CD4-positive, alpha-beta T cell (primary cell): Measurements from ENCODE around the gene CRYBA2. TPM values are rescaled to one million over a fixed set of nuclear protein-coding genes. Genes with fewer than 3 reads are reported as not detected.

Experiments used
- ATAC-seq: fragments of 200-7000 bp; cut with Tn5 transposase; one replicate; pipeline ENCODE4 v1.10.0; 2022; ENCODE audit warnings: mild to moderate bottlenecking; ENCODE audit not compliant: poor library complexity
- CTCF ChIA-PET: fragments of 350-600 bp; sonication (Branson Sonifier 250); formaldehyde crosslinking; loops from one replicate; lab custom pipeline; 2021; ENCODE audit warnings: antibody characterized with exemption, inconsistent platforms; lab: Charles Lee
- POLR2A ChIA-PET: fragments of 350-600 bp; sonication (Branson Sonifier 250); formaldehyde crosslinking; loops from one replicate; lab custom pipeline; 2021; ENCODE audit warnings: antibody characterized with exemption, inconsistent platforms; lab: Charles Lee
- DNase-seq, 14 experiments: peaks; one replicate each; pipeline ENCODE4 v3.0.0-alpha.2; 2013 to 2020; ENCODE audit warnings: mixed read lengths in 2 of 14
- H3K27ac ChIP-seq, 2 donors: one replicate each; pipeline versions ENCODE4 v1.5.1 to v1.7.0; 2013; ENCODE audit warnings: low read length in 2 of 2, low read depth in 1 of 2, mild to moderate bottlenecking in 1 of 2
- H3K27me3 ChIP-seq, 2 experiments: 1 replicate in 1 of 2; 2 replicates in 1 of 2; pipeline versions ENCODE4 v1.6.1 to v1.7.0; 2013; ENCODE audit warnings: low read length in 2 of 2, control low read depth in 1 of 2, mild to moderate bottlenecking in 1 of 2, moderate library complexity in 1 of 2; ENCODE audit not compliant: insufficient read depth in 2 of 2, control insufficient read depth in 1 of 2
- H3K36me3 ChIP-seq: one replicate; pipeline ENCODE4 v1.6.1; 2013; ENCODE audit warnings: low read length, control low read depth; ENCODE audit not compliant: insufficient read depth
- H3K4me1 ChIP-seq: one replicate; pipeline ENCODE4 v1.6.1; 2013; ENCODE audit warnings: low read length, control low read depth; ENCODE audit not compliant: insufficient read depth
- H3K4me3 ChIP-seq: one replicate; pipeline ENCODE4 v1.5.1; 2013; ENCODE audit warnings: mild to moderate bottlenecking, low read length, moderate library complexity
- H3K9me3 ChIP-seq, 2 experiments: 1 replicate in 1 of 2; 2 replicates in 1 of 2; pipeline versions ENCODE4 v1.6.1 to v1.7.0; 2013; ENCODE audit warnings: low read length in 2 of 2, mild to moderate bottlenecking in 2 of 2, control low read depth in 1 of 2, moderate library complexity in 1 of 2; ENCODE audit not compliant: control insufficient read depth in 1 of 2, insufficient read depth in 1 of 2
- H3K27ac Mint-ChIP-seq: one replicate; pipeline ENCODE4 v1.8.0; 2020; ENCODE audit warnings: mixed read lengths
- H3K27me3 Mint-ChIP-seq: one replicate; pipeline ENCODE4 v1.8.0; 2021; ENCODE audit warnings: mixed read lengths
- H3K36me3 Mint-ChIP-seq: one replicate; pipeline ENCODE4 v1.8.0; 2021; ENCODE audit warnings: low read depth, mixed read lengths
- H3K4me1 Mint-ChIP-seq: one replicate; pipeline ENCODE4 v1.8.0; 2021; ENCODE audit warnings: low read depth, mixed read lengths
- H3K4me3 Mint-ChIP-seq: one replicate; pipeline ENCODE4 v1.8.0; 2020; ENCODE audit warnings: mild to moderate bottlenecking, mixed read lengths
- H3K9me3 Mint-ChIP-seq: one replicate; pipeline ENCODE4 v1.8.0; 2020; ENCODE audit warnings: mixed read lengths
- CTCF ChIP-seq: fragments of 200-600 bp; IDR thresholded peaks from one replicate; pipeline ENCODE4 v1.8.0; 2022; ENCODE audit warnings: antibody characterized with exemption, mild to moderate bottlenecking
- intact Hi-C, 2 experiments: fragments of 100-400 bp; cut with DNase I in 1 of 2; cut with micrococcal nuclease in 1 of 2; formaldehyde crosslinking; loops; one replicate each; pipeline versions ENCODE4 v1.15.1 to v1.9.0; 2023 to 2025; cut with DNase I, micrococcal nuclease
- total RNA-seq, 174 experiments: library from RNA in 2 of 174; stranded (reverse) in 2 of 174; gene quantifications; one replicate each; pipeline ENCODE4 v1.2.3 and lab custom pipeline; 2021 to 2026

Gene CRYBA2
- total RNA-seq, 2 experiments from 2014 or later: not detected

GRCh38 chr2:219000569-219000960 is 7.3 kb upstream of the CRYBA2 start:
- H3K27ac Mint-ChIP-seq: no peak overlapping the region
- Histone ChIP-seq H3K4me3 (no peak overlapping the region), H3K27ac (no peak overlapping the region), H3K27me3 (peaks cover 78 to 82% of the 10 kb centered on the region in 2 experiments), H3K4me1 (peaks cover 38% of the 10 kb centered on the region), H3K9me3 (peaks cover 0 to 34% of the 10 kb centered on the region in 2 experiments), H3K36me3 (no peaks in the 10 kb centered on the region)
- H3K9me3 Mint-ChIP-seq: no peaks in the 10 kb centered on the region
- ATAC-seq (no peak), DNase-seq (no peak)
- peaks cover 21% of the 10 kb centered on the region for H3K4me1 Mint-ChIP-seq
- CTCF ChIA-PET: no interaction called here
- H3K4me3 Mint-ChIP-seq: no peak overlapping the region
- POLR2A ChIA-PET: no interaction called here
- no peaks in the 10 kb centered on the region for H3K36me3 Mint-ChIP-seq
- peaks cover 84% of the 10 kb centered on the region for H3K27me3 Mint-ChIP-seq
- intact Hi-C loops: no loop called here
- no peak for TF ChIP-seq CTCF

- CTCF ChIA-PET: no interaction called here
- no peak overlapping the region for H3K4me3 Mint-ChIP-seq
Measured at GRCh38 chr2:218999881-219000568, 6.8 kb upstream of the CRYBA2 start.

GRCh38 chr2:218999021-218999880 is 6.0 kb upstream of the CRYBA2 start:
- no peak overlapping the region for H3K27ac ChIP-seq
- intact Hi-C loops: no loop called here
- H3K4me1 Mint-ChIP-seq: peaks cover 27% of the 10 kb centered on the region
- H3K27me3 ChIP-seq: peaks cover 79 to 82% of the 10 kb centered on the region in 2 experiments
- H3K4me1 ChIP-seq: peaks cover 39% of the 10 kb centered on the region
- H3K9me3 Mint-ChIP-seq: no peaks in the 10 kb centered on the region
- TF ChIP-seq CTCF: no peak
- POLR2A ChIA-PET: no interaction called here
- peaks cover 0 to 34% of the 10 kb centered on the region in 2 experiments for H3K9me3 ChIP-seq
- no peaks in the 10 kb centered on the region for H3K36me3 Mint-ChIP-seq
- H3K4me3 ChIP-seq: no peak overlapping the region
- no peak for ATAC-seq
- DNase-seq: no peak
- peaks cover 84% of the 10 kb centered on the region for H3K27me3 Mint-ChIP-seq
- CTCF ChIA-PET: no interaction called here
- H3K36me3 ChIP-seq: no peaks in the 10 kb centered on the region
- H3K4me3 Mint-ChIP-seq: no peak overlapping the region
- H3K27ac Mint-ChIP-seq: no peak overlapping the region

More at GRCh38 chr2:218999881-219000568, 6.8 kb upstream of the CRYBA2 start:
- POLR2A ChIA-PET: no interaction called here
- Histone ChIP-seq H3K27ac (no peak overlapping the region), H3K4me3 (no peak overlapping the region), H3K4me1 (peaks cover 39% of the 10 kb centered on the region), H3K27me3 (peaks cover 78 to 82% of the 10 kb centered on the region in 2 experiments), H3K9me3 (peaks cover 0 to 34% of the 10 kb centered on the region in 2 experiments), H3K36me3 (no peaks in the 10 kb centered on the region)
- Mint-ChIP-seq H3K9me3 (no peaks in the 10 kb centered on the region), H3K27me3 (peaks cover 84% of the 10 kb centered on the region), H3K36me3 (no peaks in the 10 kb centered on the region), H3K27ac (no peak overlapping the region), H3K4me1 (peaks cover 27% of the 10 kb centered on the region)
- no peak for TF ChIP-seq CTCF
- DNase-seq: no peak
- intact Hi-C loops: no loop called here
- ATAC-seq: no peak
